ENCODE measurements around the gene ABHD12.
A peak's percentile ranks its signal among the peaks of the same experiment; 100 is the strongest.

Gene ABHD12

DNA sequence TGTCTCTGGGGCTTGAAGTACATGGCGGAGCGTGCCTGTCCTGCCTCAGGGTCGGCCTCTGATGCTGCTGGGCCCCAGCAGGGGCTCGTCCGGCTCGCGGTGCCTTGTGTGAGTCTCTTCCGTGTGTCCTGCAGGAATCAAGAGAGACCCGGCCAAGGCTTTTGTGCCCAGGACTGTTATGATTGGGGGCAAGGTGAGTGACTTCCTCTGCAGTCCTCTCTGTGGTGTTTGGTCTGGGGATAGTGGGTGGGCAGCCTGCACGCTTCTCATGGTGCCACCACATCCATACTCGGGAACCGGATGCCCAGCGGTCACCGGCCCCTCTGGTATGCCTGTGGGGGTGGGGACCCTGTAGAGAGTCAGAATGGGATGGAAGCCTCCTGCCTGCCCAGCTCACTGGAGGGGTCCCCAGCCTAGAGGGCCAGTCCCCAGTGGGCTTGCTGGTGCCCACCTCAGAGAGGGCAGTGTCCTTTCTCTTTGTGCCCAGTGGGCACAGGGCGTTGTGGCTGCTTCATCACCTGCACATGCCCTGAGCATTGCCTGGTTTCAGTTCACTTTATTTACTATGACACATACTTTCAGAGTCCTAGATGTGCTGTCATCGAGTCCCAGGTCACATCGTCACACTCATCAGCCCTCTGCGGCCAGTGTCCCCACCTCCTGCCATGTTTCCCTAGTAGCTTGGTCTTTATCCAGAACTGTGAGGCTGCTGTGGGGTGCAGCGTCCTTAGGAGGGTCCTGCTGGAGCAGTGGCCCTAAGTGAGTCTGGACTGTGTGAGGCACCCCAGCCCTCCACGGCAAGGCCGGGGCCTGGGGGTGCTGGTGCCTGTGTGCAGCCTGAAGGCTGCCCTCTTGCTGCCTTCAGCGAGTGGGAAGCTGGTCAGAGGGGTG lies 102.1 kb downstream of the ABHD12 start:
- no peak for DNase-seq

DNA sequence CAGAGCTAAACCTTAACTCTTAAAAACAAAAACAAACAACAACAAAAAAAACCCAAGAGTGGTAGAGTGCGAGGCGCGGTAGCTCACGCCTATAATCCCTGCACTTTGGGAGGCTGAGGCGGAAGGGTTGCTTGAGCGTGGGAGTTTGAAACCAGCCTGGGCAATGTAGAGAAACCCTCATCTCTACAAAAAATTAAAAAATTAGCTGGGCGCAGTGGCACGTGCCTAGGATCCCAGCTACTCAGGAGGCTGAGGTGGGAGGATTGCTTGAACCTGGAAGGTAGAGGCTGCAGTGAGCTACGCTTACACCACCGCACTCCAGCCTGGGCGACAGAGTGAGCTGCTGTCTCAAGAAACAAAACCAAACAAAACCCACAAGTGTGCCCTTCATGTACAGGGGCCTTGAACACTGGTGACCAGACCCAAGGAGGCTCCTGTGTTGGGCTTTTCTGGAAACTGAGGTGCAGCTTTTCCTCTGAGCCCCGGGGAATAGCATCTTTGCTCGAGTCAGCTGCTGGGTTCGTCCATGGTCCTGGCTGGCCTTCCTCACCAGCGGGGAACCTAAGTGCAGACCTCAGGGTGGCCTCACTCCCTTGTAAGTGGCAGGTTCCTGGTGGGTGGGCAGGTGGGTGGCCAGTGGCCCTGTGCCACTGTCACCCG lies 102.9 kb downstream of the ABHD12 start:
- no peak for DNase-seq

- no peak for DNase-seq
These were observed 103.7 kb downstream of the ABHD12 start for GRCh38 chr20:25286917-25287316.

GRCh38 chr20:25285856-25286798 lies 104.5 kb downstream of the ABHD12 start:
- DNase-seq, result peak; percentile 22

DNA sequence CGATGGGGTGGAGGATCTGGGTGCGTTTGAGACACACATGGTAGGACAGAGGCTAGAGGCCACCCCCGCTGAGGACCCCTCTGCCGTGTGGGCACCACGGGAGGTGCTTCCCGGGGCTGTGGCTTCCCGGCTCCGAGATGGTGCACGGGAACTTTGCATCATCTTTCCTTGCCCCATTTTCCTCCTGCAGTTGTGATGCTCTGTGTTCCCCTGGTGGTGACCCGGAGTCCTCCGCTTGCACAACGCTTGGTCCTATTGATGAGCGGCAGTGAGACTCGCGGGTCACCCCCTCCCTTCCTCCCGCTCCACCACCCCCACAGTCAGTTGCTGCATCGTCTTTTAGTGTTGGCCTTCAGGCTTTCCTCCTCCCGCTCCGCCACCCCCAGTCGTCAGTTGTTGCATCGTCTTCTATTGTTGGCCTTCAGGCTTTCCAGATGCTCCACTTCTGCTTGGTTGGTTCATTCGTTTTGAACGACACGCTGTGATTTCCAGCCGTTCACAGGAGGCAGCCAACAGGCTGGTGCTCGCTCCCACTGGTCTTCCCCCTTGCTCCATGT lies 105.5 kb downstream of the ABHD12 start:
- DNase-seq, result no peak

DNA sequence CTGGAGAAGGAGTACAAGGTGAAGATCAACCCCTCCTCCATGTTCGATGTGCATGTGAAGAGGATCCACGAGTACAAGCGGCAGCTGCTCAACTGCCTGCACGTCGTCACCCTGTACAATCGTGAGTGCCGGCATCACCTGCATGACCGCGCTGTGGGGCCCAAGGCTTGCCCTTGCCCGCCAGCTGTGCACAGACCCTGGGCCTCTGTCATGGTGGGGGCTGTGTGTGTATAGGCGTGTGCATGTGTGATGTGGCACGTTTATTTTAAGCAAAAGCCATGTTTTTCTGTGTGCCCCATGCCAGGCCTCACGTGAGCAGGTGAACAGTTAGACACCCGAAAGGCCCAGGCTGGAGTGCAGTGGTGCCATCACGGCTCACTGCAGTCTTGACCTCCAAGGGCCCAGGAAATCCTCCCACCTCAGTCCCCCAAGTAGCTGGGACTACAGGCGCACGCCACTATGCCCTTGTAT lies 106.5 kb downstream of the ABHD12 start:
- no peak for DNase-seq

- no peak for DNase-seq
These were observed 107.2 kb downstream of the ABHD12 start for GRCh38 chr20:25283221-25283951.

DNA sequence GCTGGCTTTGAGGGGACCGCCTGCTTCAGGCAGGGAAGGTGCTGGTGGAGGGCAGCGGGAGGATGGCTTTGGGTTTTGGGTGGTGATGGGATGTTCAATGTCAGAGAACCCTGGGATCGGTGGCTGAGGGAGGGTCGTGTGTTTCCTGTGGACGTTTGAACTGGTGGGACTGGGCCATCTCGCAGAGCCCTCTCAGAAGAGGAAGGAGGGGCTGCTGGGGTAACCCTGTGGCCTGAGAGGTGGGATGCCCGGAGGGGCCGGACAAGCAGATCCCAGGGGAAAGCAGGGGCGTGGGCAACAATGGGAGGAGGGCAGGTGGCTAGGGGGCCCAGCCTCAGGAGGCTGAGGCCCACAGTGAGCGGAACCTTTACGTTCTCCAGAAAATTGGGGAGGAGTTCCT lies 107.8 kb downstream of the ABHD12 start:
- DNase-seq, result peak; percentile 22

GRCh38 chr20:25282034-25282781 lies 108.4 kb downstream of the ABHD12 start:
- peak; percentile 43 for DNase-seq

- DNase-seq, result peak; percentile 42
These were observed 109.1 kb downstream of the ABHD12 start for GRCh38 chr20:25281541-25281991.

DNA sequence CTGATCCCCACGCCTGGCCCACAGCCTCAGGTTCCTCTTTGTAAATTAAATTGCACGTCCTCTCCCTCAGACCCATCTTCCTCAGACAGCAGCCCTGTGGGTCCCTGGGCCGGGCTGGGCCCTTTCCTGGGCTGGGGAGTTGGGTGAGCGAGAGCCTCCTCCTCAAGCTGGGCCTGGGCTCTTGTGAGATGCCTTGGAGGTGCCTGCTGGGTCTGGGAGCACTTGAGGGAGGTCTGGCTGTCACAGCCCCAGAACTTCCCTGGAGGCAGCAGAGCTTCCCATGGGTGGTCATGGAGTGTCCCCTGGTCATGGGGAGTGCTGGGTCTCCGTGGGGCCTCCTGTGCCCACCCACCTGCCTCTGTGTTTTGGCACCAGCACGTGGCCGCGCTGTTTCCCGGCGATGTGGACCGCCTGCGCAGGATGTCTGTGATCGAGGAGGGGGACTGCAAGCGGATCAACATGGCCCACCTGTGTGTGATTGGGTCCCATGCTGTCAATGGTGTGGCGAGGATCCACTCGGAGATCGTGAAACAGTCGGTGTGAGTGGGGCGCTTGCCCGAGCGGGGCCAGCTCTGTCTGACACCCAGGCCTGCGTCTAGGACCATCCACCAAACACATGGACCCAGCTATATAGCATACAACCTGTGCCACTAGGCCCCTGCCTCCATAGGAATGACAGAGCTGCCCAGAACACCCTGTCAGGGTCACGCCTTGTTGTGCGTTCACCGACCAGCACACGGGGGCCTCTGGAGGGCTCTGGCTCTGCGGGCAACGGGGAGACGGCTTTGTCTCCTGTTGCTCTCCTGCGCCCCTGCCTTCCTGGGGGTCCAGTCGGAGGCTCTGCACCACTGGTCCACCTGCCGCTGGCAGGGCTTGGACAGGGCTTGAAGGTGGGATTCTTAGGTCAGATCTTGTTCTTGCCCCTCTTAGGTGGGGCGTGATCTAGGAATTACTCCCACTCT lies 109.8 kb downstream of the ABHD12 start:
- peak; percentile 22 for DNase-seq

GRCh38 chr20:25280051-25280573 lies 110.5 kb downstream of the ABHD12 start:
- DNase-seq, result peak; percentile 19

DNA sequence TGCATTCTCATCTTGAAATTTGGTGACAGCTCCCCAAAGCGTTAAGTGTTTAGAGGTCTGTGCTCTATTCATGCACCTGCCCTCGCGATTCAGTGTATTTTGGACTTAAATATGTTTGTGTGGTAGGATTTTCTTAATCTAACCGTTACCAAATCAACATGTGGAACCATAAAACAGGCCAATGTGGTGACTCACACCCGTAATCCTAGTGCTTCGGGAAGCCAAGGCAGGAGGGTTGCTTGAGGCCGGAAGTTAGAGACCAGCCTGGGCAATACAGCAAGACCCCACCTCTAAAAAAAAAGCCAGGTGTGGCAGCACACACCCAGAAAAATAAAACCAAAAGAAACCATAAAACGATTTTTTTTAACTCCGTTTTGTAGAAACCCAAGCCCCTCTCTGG lies 111.2 kb downstream of the ABHD12 start:
- DNase-seq, result no peak

DNA sequence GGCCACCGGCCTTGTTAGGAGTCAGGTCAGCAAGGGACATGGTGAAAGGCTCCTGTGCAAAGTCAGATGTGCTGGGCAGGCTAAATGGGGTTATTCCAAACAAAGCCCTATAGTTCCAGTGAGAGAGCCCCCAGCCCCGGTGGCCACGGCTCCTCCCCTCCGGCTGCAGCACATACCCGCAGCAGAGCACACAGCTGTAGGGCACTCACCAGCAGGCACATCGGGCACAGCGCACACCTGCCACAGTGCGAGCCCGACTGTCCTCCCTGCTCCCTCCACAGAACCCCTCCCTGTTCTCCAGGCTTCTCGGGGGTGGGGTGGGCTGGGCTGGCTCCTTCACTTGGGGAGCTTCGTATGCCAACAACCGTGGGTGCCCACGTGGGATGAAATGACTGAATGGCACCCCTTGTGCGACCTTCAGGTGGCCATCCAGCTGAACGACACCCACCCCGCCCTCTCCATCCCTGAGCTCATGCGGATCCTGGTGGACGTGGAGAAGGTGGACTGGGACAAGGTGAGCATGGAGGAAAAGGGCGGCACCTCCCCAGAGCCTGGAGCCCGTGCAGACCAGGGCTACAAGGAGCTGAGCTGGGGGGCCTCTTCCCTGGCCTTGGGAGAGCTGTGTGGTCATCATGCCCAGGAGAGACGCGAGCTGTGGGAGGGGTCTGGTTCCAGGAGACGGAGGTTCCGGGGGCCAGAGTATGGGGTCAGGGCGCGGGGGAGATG lies 111.8 kb downstream of the ABHD12 start:
- peak; percentile 28 for DNase-seq

GRCh38 chr20:25277941-25278521 lies 112.6 kb downstream of the ABHD12 start:
- DNase-seq, result peak; percentile 26

- DNase-seq, result peak; percentile 24
These were observed 113.4 kb downstream of the ABHD12 start for GRCh38 chr20:25277051-25277801.

DNA sequence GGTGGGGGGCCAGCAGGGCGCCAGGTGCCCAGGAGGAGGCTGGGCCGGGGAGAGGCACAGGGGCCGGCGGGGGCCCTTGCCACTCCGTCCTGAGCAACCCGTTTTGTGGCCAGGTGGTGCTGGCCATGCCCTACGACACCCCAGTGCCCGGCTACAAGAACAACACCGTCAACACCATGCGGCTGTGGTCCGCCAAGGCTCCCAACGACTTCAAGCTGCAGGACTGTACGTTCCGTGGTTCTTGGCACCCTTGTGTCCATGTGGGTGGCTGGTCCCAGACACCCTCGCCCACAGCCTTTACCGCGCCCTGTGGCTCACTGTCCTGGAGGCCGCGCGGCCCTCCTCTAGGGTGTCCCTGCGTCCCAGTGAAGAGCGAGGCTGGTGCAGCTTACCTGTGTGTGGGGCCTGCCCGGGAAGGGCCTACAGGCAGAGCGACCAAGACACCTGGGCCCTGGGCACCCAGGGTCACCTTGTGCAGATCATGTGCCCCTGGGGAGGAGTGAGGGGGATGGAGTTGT lies 114.0 kb downstream of the ABHD12 start:
- peak; percentile 35 for DNase-seq

Data from right forelimb (tissue), 1 donor.